Measurements from ENCODE around the gene CAMTA1. TPM values are rescaled to one million over a fixed set of nuclear protein-coding genes. Genes with fewer than 3 reads are reported as not detected.

The CAMTA1 gene
- total RNA-seq, 1 donor from 2014 or later: 63.8 TPM

GRCh38 chr1:7613851-7614205 is 828.6 kb downstream of the CAMTA1 start:
- Mint-ChIP-seq H3K27ac (ENCODE audit: unreplicated experiment) (no peak overlapping the region), H3K9me3 (ENCODE audit: low read depth) (no peaks in the 10 kb centered on the region), H3K27me3 (ENCODE audit: low read depth) (peaks cover 14% of the 10 kb centered on the region), H3K4me3 (ENCODE audit: unreplicated experiment) (no peak overlapping the region), H3K36me3 (ENCODE audit: low read depth) (no peaks in the 10 kb centered on the region), H3K4me1 (ENCODE audit: low read depth) (peaks cover 4% of the 10 kb centered on the region)
- no peak for DNase-seq (ENCODE audit: low spot score)
- TF ChIP-seq CTCF (IDR thresholded peaks at IDR 0.05): no peak

DNA sequence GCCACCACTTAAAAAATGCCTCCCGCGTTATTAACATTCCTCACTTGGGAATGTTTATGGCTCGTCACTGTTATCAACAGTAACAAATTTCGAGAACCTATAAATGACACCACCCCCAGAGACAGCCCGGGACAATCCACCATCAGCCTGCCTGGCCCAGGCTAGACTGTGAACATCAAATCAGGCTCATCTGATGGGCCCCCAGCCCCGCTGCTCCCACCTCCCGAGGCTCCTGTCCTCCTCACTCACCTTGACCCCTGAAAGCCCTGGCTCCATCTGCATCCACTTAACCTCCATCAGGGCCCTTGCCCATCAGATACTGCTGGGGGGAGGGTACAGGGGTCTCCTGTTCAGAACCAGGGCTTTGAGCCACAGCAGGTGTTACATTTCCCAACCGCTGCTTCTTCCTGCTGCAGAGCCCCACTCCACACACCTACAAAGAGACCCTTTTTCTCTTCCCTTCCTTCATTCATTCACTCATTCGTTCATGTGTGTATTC is 829.4 kb downstream of the CAMTA1 start:
- H3K27ac Mint-ChIP-seq (ENCODE audit: unreplicated experiment): no peak overlapping the region
- H3K9me3 Mint-ChIP-seq (ENCODE audit: low read depth): no peaks in the 10 kb centered on the region
- no peaks in the 10 kb centered on the region for H3K36me3 Mint-ChIP-seq (ENCODE audit: low read depth)
- H3K4me1 Mint-ChIP-seq (ENCODE audit: low read depth): peaks cover 2% of the 10 kb centered on the region
- no peak overlapping the region for H3K4me3 Mint-ChIP-seq (ENCODE audit: unreplicated experiment)
- H3K27me3 Mint-ChIP-seq (ENCODE audit: low read depth): peaks cover 14% of the 10 kb centered on the region
- no peak for DNase-seq (ENCODE audit: low spot score)
- TF ChIP-seq CTCF (IDR thresholded peaks at IDR 0.05): no peak

- no peak for TF ChIP-seq CTCF (IDR thresholded peaks at IDR 0.05)
- Mint-ChIP-seq H3K27me3 (ENCODE audit: low read depth) (peaks cover 14% of the 10 kb centered on the region), H3K9me3 (ENCODE audit: low read depth) (no peaks in the 10 kb centered on the region), H3K4me3 (ENCODE audit: unreplicated experiment) (no peak overlapping the region), H3K4me1 (ENCODE audit: low read depth) (peaks cover 2% of the 10 kb centered on the region), H3K27ac (ENCODE audit: unreplicated experiment) (no peak overlapping the region), H3K36me3 (ENCODE audit: low read depth) (no peaks in the 10 kb centered on the region)
- no peak for DNase-seq (ENCODE audit: low spot score)
Measured at GRCh38 chr1:7615138-7615537, 829.9 kb downstream of the CAMTA1 start.

- peaks cover 2% of the 10 kb centered on the region for H3K4me1 Mint-ChIP-seq (ENCODE audit: low read depth)
- H3K36me3 Mint-ChIP-seq (ENCODE audit: low read depth): no peaks in the 10 kb centered on the region
- H3K27ac Mint-ChIP-seq (ENCODE audit: unreplicated experiment): no peak overlapping the region
- DNase-seq (ENCODE audit: low spot score): no peak
- H3K27me3 Mint-ChIP-seq (ENCODE audit: low read depth): peaks cover 22% of the 10 kb centered on the region
- no peak for TF ChIP-seq CTCF (IDR thresholded peaks at IDR 0.05)
- H3K4me3 Mint-ChIP-seq (ENCODE audit: unreplicated experiment): no peak overlapping the region
- H3K9me3 Mint-ChIP-seq (ENCODE audit: low read depth): no peaks in the 10 kb centered on the region
Measured at GRCh38 chr1:7616076-7616832, 831.0 kb downstream of the CAMTA1 start.

DNA sequence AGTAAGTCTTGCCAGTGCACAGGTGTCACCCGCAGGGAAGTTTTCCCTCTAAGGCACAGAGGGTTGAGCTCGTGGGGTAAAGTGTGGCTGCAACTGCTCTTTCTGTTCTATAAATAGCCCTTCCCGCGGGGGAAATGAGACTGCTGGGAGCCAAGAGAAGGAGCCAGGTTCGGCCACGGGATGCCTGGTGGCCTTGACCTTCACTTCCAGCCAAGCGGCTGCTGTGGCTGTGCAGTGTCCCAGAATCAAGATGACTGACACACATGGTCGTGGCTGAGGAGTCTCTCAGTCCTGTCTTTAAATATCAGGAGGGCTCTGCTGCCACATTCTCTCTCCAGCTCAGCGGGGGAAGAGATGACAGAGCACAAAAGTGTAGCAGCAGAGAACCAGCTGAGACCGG is 831.7 kb downstream of the CAMTA1 start:
- Mint-ChIP-seq H3K27me3 (ENCODE audit: low read depth) (peaks cover 25% of the 10 kb centered on the region), H3K27ac (ENCODE audit: unreplicated experiment) (no peak overlapping the region), H3K4me3 (ENCODE audit: unreplicated experiment) (no peak overlapping the region), H3K9me3 (ENCODE audit: low read depth) (no peaks in the 10 kb centered on the region), H3K36me3 (ENCODE audit: low read depth) (no peaks in the 10 kb centered on the region), H3K4me1 (ENCODE audit: low read depth) (peaks cover 2% of the 10 kb centered on the region)
- no peak for TF ChIP-seq CTCF (IDR thresholded peaks at IDR 0.05)
- no peak for DNase-seq (ENCODE audit: low spot score)
